NOMO-1 treated with dmso at 0.1 percent for 144 hours (cell line): Measurements from ENCODE around the gene AMPD1.
A peak's percentile ranks its signal among the peaks of the same experiment; 100 is the strongest.

Experiments used
- DNase-seq: peaks from one replicate; lab custom pipeline; 2025; ENCODE audit not compliant: unreplicated experiment; lab: John Stamatoyannopoulos, UW

Gene AMPD1

DNA sequence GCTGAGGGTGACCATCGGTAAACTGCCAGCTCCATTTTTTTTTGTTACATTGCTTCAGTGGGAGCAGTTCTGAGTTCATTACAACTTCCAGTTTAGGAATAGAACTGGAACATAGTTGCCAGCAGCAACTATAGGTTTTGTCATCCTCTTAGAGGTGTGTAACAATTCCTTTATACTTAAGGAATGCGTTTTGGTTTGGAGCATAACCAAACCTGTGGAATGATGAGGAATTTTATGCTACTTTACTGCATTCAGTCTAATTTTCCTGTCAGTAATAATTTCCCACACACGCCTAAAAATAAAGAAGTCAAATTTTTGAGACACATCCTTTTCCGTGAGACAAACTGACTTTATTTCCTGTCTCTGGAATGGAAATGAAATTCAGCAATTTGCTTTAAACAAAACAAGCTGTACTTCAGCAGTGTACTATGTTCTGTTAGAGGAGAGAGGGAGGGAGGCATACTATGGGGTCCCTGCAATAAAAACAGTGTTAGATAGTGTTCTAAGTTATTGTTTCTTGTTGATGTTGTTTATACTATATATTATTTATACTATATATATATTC is 4.8 kb upstream of the AMPD1 start:
- no peak for DNase-seq

DNA sequence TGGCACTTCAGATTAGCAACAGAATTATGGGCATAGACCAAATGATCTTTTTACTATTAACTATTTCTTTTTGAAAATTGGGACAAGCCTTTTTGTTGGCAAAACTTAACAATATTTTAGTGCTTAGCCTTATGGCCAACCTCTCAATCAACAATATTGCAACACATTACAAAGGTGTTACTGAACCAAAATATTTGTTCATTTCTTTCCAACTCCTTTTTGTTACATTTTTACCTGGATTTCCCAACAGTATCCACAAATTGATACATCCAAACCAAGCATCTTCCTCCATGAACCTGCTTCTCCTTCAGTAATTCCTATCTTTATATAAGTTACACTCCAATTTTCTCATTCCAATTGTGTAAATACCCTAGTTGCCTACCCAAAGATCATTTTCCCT is 1.5 kb upstream of the AMPD1 start:
- no peak for DNase-seq

DNA sequence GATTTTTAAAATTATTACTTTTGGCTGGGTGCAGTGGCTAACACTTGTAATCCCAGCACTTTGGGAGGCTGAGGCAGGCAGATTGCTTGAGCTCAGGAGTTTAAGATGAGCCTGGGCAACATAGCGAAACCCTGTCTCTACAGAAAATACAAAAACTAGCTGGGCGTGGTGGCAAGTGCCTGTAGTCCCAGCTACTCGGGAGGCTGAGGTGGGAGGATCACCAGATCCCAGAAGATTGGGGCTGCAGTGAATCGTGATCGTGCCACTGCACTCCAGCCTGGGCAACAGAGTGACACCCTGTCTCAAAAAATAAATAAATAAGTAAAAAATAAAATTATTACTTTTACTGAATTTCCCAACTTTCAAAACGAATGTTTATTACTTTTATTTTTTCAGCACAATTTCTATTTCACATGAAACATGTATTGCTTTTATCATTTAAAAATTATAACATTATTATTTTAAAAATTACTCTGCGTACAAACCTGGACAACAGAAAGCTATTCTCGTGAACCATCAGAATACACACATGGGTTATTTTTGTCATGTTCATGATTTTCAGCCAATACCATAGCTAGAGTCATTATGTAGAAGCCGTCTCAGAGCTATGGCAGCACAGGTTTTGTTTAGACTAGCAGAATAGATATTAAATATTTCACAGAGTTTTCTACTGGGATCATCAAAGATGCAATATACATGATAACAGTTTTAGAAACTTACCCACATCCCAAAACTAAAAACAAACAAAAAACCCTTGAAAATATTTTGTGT is 621 bp downstream of the AMPD1 start:
- DNase-seq, result no peak

GRCh38 chr1:114692947-114693346 is 2.4 kb downstream of the AMPD1 start:
- DNase-seq, result no peak

DNA sequence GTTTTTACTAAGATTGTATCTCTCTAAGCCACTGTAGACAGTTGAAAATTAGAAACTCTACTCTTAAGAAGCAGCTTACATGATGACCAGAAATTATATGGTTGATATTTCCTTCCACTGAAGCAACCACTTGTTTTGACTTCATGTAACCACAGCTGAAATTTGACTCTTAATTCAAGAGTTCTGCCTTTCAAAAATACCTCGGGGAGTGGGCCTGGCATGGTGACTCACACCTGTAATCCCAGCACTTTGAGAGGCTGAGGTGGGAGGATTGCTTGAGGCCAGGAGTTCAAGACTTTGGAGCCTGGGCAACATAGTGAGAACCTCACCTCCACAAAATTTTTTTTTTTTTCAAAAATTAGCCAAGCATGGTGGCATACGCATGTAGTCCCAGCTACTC is 4.3 kb downstream of the AMPD1 start:
- no peak for DNase-seq

DNA sequence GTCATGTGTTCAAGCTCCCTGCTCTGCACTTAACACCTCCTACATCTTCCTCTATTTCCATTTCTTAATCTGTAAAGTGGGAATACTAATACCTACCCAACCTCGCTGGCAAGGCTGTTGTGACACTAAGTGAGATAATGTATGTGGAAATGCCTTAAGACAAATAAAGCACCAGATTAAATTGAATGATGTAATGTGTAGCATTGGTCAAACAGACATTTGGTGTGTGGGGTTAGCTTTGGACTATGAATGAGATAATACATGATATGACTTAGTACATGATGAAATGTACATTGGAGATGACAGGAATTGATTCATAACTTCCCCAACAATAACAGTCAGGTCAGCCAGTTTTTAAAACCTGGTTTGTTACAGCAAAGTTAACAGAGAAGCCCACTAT is 5.2 kb downstream of the AMPD1 start:
- no peak for DNase-seq

DNA sequence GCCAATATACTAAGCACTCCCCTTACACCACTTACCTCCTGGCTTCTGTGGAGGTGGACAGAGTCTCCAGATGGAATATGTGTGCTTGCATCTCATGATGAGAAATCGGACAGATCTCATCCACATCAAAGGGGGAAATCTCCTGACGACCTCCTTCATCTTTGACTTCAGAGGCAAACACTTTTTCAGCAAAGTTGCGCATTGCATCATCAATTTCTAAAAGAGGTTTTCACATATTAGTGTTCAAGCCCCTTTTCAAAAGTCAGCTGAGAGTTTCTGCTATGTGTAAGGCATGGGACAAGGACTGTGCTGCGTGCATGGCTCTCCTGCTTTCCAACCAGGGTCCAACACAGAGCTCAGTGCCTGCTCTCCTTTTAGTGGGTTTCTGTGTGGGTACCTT is 6.8 kb downstream of the AMPD1 start:
- DNase-seq, result no peak

DNA sequence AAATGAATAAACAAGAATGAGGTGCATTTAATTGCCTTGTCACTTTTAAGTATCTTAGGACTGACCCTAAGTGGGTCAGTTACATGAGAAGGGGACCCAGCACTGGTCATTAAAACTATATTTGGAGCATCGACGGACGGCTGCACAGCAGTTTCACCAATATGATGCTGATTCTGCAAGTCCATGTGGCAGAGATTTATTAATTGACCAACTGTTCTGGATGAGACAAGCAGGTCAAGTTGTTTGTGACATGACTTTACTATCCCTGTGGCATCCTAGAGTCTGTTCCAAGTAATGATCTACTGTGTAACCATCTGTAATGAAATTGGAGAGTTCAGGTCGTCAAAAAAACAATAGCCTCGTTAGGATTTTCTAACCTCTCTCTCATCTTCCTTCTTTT is 9.5 kb downstream of the AMPD1 start:
- no peak for DNase-seq

GRCh38 chr1:114677691-114678090 is 17.7 kb downstream of the AMPD1 start:
- no peak for DNase-seq

DNA sequence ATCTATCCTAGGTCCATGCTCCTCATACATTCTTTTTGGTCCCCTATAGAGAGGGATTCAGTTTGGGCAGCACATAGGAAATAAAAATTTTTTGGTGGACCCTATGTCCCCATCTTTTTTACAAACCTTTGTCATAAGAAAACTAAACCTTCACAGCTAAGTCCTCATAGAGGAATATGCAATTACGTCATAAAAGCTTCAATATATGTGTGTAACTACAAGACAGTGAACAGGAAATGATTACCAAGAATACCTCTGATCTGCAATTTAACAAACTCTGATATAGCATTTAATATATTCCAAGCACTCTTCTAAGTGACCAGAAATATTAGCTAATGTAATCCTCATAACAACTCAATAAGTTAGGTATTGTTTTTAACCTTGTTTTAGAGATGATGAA is 19.2 kb downstream of the AMPD1 start:
- DNase-seq, result no peak

GRCh38 chr1:114671939-114672275 is 23.4 kb downstream of the AMPD1 start:
- no peak for DNase-seq

GRCh38 chr1:114671011-114671938 is 24.1 kb downstream of the AMPD1 start:
- DNase-seq, result no peak

DNA sequence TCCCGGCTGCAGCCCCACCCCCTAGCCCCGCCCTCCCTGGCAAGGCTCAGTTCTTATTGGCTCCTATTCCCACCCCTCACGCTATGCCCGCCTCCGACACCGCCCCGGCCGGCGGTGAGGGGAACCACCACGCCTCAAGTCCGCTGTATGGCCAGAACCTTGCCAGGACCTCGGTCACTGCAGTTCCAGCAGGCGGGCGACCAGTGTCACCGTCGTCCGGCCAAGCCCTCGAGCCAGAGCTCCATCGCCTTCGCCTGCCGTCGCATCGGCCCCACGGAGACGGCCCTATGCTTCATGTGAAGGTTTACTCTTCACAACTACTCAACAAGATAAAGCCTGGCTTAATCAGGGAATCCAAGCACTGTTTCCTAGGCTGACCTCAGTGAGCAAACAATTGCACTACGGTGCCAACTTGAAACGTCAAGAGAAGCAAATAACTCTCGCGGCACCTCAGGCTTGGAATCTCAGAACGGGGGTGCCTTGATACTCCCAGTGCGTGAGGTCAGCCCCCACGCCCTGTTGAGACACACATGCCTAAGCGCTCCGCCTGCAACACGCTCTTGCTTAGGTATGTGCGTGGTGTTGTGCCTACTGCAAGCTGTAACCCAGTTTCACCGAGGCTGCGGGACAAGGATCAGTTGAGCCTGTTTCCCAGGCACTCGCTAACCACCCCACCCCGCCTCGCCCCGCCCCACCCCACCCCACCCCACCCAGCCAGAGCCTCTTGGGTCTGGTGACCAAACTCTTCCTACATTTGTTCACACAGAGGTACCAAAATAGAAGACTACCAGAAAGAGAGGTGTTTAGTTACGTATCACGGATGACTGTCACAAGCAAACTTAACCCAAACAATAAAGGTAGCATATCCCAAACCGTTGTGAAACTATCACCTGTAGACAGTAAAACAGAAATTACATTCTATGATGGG is 25.0 kb downstream of the AMPD1 start:
- DNase-seq, result peak; percentile 79

DNA sequence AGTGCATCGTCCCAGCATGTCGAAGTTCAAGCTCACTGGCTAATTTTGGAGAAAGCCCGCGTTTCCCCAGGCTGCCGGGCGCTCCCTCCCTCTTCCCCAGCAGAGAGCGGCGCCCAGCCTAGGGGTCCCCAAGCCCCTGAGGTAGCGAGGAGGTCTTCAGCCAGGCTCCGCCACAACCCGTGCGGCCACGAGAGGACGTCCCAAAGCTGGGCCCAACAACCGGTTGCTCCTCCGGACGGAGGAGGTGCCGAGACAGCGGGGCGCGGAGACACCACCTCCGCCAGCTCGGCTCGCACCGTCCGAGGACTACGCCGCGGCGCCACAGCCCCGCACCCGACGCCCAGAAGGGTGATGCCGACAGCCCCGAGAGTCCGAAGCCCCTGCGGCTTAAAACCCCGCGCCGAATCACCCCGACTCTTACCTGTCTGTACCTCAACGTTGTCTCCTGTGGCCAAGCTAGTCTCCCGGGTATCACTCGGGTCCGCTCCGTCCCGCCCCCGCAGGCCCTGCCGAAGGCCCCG is 25.7 kb downstream of the AMPD1 start, which contains the start of gene DENND2C:
DENND2C (minus strand) TSS at position 488 of the 521 bp plus-strand sequence. CDS start 44,065 bp downstream, outside the sequence.
- DNase-seq, result no peak

- DNase-seq, result no peak
These were observed 26.4 kb downstream of the AMPD1 start for GRCh38 chr1:114668784-114669561.

DNA sequence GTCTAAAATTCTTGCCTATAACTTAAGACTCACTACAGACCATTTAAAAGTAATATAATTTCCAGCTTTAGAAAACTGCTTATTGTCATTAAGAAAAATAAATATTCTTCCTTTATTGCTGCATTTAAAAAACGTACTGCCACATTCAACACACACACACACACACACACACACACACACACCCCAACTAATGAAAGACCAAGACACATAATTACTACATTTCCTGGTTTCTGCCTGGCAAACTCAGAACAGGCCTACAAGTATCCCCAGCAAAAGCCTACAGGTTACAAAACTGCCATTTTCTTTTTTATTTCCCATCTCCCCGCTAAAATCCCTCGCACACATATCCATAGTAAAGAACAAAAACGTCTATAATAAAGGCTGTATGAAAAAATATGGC is 27.0 kb downstream of the AMPD1 start:
- DNase-seq, result no peak

- DNase-seq, result no peak
These were observed 28.4 kb downstream of the AMPD1 start for GRCh38 chr1:114666954-114667353.

GRCh38 chr1:114660238-114660637 is 35.1 kb downstream of the AMPD1 start:
- no peak for DNase-seq

DNA sequence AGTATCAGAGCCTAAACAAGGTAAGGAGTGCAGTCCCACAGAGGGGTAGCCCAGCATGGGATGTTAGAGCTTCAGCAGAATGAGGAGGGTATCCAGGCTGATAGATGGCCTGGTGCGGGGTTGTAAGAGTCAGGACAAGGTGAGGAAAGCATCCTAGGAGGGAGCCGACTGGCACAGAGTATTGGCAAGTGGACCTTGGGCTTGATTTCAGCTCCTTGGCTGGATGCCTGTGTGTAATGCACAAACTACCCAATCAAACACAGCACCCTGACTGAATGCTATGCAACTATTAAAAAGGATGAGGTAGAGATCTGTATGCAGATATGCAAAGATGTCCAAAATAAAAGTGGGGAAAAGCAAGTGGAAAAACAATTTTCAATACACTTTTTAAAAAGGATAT is 43.5 kb downstream of the AMPD1 start:
- no peak for DNase-seq

- DNase-seq, result no peak
These were observed 46.8 kb downstream of the AMPD1 start for GRCh38 chr1:114648503-114648902.
